NCI-H345 treated with DMSO at 0.1 percent for 48 hours (cell line): ENCODE results near the gene BTK.
"Not testable (repeated sequence)": the region's sequence is repeated elsewhere in the genome, so short reads cannot be mapped to it uniquely, and the experiment has no call there.

Experiments used
- DNase-seq: peaks from one replicate; lab custom pipeline; 2025; ENCODE audit not compliant: unreplicated experiment; lab: John Stamatoyannopoulos, UW

Gene BTK

GRCh38 chrX:101347859-101348451, 38.0 kb downstream of the BTK start:
- DNase-seq = no peak

GRCh38 chrX:101337776-101338271, 48.2 kb downstream of the BTK start:
- no peak for DNase-seq

GRCh38 chrX:101334310-101334709, 51.7 kb downstream of the BTK start:
- DNase-seq = not testable (repeated sequence)

- not testable (repeated sequence) for DNase-seq
Measured at GRCh38 chrX:101326600-101326999, 59.4 kb downstream of the BTK start.

GRCh38 chrX:101303790-101304189, 82.2 kb downstream of the BTK start:
- no peak for DNase-seq
